Omental fat pad (tissue), 4 donors: ENCODE measurements around the gene TBC1D32. TPM values are rescaled to one million over a fixed set of nuclear protein-coding genes. Genes with fewer than 3 reads are reported as not detected.
"Not testable (repeated sequence)": the region's sequence is repeated elsewhere in the genome, so short reads cannot be mapped to it uniquely, and the experiment has no call there.

Experiments
- ATAC-seq: fragments of 150-250 bp; one replicate; pipeline ENCODE4 v1.9.1; 2016; ENCODE audit warnings: mild to moderate bottlenecking, moderate library complexity; ENCODE audit not compliant: low FRiP score
- DNase-seq: peaks from one replicate; pipeline ENCODE4 v3.0.0-alpha.2; 2019; ENCODE audit warnings: low spot score
- total RNA-seq, 4 donors: library from RNA; depleted of rRNA; stranded (reverse); fragments of >200 nt; gene quantifications; one replicate each; pipeline ENCODE4 v1.1.0, GENCODE V29; 2016
- TF ChIP-seq, protein P1 (sequence below), 3 donors: fragments of 450-650 bp; IDR thresholded peaks; one replicate each; pipeline ENCODE4 v1.5.1; 2016 to 2017; ENCODE audit warnings: antibody characterized with exemption in 3 of 3, mild to moderate bottlenecking in 3 of 3, moderate library complexity in 2 of 3

TBC1D32 gene
- total RNA-seq, 4 donors from 2014 or later, result 4.6 to 11.4 (median 7.4) TPM

DNA sequence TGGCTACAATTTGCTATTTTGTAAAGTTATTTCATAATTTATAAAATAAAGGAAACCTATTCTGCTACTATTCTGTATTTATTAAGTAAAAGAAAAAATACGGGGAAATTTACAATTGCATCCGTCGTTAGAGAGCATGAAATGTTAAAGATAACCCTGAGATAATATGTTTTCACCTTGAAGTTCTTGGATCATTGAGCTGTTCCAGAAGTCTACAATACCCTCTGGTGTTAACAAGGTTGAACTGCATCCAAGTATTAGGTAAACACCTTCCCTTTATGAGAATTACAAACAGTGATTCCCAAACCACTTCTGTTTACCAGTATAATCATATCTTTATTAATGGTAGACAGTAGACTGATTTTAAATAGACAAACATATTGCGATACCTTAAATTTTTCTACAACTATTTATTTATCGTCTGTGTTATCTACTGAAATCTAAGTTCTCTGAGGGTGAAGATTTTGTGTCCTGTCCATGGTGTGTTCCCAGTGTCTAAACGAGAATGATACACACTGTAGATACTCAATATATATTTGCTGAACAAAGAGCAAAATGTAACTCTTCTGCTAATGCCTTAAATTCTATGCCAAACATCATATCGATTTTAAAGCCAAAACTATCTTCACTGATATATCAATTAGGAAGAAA lies 28.2 kb downstream of the TBC1D32 start:
- DNase-seq (no peak), ATAC-seq (no peak)
- TF ChIP-seq, protein P1, sequence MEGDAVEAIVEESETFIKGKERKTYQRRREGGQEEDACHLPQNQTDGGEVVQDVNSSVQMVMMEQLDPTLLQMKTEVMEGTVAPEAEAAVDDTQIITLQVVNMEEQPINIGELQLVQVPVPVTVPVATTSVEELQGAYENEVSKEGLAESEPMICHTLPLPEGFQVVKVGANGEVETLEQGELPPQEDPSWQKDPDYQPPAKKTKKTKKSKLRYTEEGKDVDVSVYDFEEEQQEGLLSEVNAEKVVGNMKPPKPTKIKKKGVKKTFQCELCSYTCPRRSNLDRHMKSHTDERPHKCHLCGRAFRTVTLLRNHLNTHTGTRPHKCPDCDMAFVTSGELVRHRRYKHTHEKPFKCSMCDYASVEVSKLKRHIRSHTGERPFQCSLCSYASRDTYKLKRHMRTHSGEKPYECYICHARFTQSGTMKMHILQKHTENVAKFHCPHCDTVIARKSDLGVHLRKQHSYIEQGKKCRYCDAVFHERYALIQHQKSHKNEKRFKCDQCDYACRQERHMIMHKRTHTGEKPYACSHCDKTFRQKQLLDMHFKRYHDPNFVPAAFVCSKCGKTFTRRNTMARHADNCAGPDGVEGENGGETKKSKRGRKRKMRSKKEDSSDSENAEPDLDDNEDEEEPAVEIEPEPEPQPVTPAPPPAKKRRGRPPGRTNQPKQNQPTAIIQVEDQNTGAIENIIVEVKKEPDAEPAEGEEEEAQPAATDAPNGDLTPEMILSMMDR (IDR thresholded peaks at IDR 0.05), result no peak

DNA sequence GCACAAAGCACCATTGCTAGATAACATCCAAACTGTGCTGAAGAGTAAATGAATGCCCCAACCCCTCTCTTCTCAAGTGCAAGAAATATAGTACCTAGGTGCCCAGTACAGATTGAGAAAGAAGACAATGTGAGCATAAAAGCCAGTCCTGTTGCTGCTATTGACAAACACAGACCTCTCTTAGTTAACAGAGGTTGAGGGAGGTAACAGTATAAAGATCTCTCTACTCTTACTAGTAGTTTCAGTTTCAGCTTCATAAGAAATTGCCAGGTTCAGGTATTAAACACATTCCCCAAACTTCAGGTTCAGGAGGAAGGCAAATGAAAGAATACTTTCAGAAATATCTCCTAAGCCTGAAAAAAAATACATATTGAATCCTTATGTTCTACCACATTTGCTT lies 31.4 kb downstream of the TBC1D32 start:
- no peak for ATAC-seq
- DNase-seq, result no peak
- TF ChIP-seq, protein P1 (IDR thresholded peaks at IDR 0.05), result no peak

DNA sequence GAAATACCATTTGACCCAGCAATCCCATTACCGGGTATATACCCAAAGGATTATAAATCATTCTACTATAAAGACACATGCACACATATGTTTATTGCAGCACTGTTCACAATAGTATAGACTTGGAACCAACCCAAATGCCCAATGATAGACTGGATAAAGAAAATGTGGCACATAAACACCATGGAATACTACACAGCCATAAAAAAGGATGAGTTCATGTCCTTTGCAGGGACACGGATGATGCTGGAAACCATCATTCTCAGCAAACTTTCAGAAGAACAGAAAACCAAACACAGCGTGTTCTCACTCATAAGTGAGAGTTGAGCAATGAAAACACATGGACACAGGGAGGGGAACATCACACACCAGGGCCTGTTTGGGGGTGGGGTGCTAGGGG lies 33.1 kb downstream of the TBC1D32 start:
- ATAC-seq, DNase-seq: not testable (repeated sequence)

DNA sequence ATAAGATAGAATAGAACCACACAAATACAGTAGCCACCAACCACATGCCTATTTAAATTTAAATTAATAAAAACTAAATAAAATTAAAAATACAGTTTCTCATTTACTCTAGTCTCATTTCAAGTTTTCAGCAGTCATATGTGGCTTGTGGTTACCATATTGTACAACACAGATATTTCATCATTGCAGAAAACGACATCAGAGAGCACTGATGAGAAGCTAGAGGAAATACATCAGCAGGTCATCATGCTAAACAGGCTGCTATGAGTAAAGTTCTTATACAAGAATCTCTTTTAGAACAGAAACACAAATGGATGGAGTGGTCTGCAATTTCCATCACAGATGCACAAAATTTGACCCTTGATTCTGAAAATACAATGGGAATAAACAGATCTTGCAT lies 36.6 kb downstream of the TBC1D32 start:
- ATAC-seq, result no peak
- DNase-seq, result no peak
- TF ChIP-seq, protein P1 (IDR thresholded peaks at IDR 0.05), result no peak

DNA sequence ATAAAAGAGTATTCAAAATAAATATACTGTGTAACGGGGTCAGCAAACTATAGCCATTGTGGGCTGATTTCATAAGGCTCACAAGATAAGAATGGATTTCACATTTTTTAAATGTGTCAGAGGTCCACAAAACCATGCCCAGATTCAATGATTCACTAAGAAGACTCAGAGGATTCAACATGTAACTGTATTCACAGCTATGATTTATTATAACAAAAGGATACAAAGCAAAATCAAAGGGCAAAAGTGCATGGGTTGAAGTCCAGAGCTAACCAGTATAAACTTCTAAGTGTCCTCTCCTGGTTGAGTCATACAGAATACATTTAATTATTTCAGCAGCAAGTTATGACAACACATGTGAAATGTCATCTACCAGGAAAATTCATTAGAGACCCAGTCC lies 49.2 kb downstream of the TBC1D32 start:
- TF ChIP-seq, protein P1 (IDR thresholded peaks at IDR 0.05), result no peak
- no peak for DNase-seq
- ATAC-seq, result no peak

DNA sequence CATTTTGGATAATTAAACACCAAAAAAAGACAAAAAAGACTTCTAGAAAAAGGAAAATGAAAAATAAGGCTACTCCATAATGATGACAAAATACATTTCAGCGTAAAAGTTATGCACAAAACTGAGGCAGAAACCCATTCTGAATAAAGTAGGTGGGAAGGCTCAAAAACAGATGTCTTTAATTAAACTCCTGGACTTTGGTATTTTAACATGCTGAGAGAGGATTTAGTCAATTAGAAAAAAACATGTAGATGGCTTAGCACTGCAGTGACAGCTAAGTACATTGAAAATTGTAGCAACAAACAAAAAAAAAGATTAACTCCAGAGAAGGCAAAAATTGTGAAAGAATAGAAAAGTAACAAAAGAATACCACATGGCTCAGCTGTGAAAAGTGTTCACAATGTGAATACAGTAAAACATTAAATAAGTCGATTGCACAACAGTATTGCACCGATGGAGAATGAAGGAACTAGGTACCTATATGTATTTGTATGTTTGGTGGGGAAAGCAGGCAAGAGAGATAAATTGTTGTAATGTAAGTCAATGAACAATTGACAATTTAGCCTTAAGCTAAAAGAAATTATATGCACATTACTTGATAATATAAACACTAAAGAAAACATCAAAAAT lies 59.5 kb downstream of the TBC1D32 start:
- no peak for DNase-seq
- TF ChIP-seq, protein P1 (IDR thresholded peaks at IDR 0.05), result no peak

DNA sequence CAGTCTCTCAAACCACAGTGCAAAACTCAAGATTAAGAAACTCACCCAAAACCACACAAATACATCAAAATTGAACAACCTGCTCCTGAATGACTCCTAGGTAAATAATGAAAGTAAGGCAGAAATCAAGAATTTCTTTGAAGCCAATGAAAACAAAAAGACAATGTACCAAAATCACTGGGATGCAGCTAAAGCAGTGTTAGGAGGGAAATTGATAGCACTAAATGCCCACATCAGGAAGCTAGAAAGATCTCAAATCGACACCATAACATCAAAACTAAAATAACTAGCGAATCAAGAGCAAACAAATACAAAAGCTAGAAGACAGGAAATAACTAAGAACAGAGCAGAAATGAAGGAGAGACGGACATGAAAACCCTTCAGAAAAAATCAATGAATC lies 70.5 kb downstream of the TBC1D32 start:
- TF ChIP-seq, protein P1 (IDR thresholded peaks at IDR 0.05), result no peak
- DNase-seq, result no peak
- ATAC-seq, result no peak

More for the DNA sequence above, 59.5 kb downstream of the TBC1D32 start:
- no peak for ATAC-seq
